Measurements from ENCODE around the gene COPZ2. TPM values are rescaled to one million over a fixed set of nuclear protein-coding genes. Genes with fewer than 3 reads are reported as not detected.
"Not testable (repeated sequence)": the region's sequence is repeated elsewhere in the genome, so short reads cannot be mapped to it uniquely, and the experiment has no call there.

The COPZ2 gene
- total RNA-seq, 1 donor from 2014 or later: 16.9 TPM

DNA sequence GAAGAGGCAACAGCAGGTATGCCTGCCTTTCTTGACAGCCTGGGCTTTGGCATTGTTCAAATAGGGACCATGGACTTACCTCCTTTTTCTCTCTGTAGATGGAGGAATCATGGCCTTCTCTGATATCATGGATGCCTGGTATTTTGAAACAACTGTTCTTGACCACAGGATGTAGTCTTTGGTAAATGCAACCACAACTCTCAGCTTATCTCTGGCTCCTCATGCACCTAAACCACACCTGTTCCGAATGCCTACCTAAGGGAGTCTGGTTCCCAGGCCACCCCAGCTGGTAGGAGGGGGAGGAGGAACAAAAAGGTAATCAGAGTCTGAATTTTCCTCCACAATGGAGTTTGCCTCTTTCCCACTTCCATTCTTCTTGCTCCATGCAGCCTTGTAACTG, 47.9 kb downstream of the COPZ2 start:
- DNase-seq (ENCODE audit: extremely low read depth, low read depth, low spot score): no peak

- no peak for DNase-seq (ENCODE audit: extremely low read depth, low read depth, low spot score)
These were observed 48.4 kb downstream of the COPZ2 start for GRCh38 chr17:47989159-47989558.

DNA sequence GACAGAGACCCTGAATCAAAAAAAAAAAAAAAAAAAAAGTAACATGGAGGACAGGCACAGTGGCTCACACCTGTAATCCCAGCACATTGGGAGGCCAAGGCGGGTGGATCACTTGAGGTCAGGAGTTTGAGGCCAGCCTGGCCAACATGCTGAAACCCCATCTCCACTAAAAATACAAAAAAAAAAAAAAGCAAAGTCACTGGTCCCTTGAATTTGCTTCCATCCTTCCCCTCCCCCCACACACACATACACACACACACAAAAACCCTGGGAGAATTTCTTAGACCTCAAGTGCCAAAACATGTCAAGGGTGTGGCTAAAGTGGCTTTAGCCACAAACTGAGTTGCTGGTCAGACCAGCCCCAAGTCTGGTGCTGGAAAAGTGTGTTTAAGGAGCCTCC, 49.2 kb downstream of the COPZ2 start:
- DNase-seq (ENCODE audit: extremely low read depth, low read depth, low spot score): not testable (repeated sequence)

GRCh38 chr17:47987240-47987835, 50.3 kb downstream of the COPZ2 start:
- no peak for DNase-seq (ENCODE audit: extremely low read depth, low read depth, low spot score)

GRCh38 chr17:47986520-47986919, 51.1 kb downstream of the COPZ2 start:
- DNase-seq (ENCODE audit: extremely low read depth, low read depth, low spot score): no peak

- no peak for DNase-seq (ENCODE audit: extremely low read depth, low read depth, low spot score)
These were observed 53.9 kb downstream of the COPZ2 start for GRCh38 chr17:47983492-47984223.

DNA sequence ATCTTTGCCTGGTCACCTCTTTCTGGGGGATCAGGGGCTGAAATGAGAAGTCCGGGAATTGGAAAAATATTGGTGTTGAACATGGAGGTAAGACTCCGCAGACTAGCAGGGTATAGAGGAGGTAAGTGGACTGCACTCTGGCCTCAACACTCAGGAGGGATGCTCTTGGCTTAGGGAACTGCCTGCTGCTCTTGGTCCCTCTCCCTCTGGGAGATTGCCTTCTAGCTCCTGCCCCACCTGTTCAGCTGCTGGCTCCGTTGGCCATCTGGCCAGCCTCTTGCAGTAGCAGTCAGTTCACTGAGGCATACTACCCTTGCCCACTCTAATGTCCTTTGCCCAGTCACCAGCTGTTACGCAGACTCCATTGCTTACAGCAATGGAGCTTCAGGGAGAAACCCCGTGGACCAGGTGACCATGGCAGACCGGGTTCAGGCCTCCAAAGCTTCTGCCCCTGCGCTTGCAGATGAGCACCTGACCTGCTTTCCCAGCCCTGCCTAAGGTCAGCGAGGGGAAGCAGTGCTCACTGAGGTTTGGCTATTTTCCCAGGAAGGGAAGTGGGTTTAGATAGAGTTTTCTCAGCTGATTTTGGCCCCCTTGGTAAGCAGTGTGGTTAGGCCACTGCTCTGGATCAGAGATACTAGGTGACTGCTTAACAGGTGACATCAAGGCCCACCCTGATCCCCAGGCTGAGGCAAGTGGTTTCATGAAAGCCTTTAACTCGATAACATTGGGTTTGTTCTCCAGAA, 54.8 kb downstream of the COPZ2 start:
- no peak for DNase-seq (ENCODE audit: extremely low read depth, low read depth, low spot score)

DNA sequence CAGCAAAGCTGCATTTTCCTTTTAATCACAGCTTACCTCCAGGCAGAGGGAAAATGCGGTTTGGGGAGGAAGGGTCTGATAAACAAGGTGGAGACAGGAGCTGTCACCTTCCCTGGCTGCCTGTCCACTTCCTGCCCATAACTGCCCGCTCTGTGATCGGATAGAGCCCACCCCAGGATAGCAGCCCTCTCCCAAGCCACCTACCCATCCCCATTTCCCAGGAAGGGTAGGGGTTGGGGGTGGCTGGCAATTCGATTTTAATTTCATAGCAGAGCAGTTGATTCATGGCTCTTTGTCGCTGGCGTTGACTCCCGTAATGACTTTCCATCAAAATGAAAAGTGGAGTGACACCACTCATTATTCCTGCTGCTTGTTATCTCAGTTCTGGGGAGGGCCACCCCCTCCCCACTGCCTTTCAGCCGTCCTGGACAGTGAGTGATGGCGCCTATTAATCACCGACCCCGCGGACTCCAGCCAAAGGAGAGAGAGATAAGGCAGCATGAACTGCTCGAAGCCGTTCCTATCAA, 55.4 kb downstream of the COPZ2 start:
- no peak for DNase-seq (ENCODE audit: extremely low read depth, low read depth, low spot score)

DNA sequence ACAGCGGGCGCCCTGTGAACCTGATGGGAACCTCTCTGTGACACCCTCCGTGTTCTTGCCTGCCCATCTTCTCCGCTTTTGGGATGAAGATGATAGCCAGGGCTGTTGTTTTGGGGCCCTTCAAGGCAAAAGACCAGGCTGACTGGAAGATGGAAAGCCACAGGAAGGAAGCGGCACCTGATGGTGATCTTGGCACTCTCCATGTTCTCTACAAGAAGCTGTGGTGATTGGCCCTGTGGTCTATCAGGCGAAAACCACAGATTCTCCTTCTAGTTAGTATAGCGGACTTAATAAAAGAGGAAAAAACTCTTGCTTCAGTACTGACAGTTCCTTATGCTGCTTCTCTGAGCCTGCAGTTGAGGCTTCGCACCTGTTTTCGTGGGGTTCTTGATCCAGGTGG, 56.1 kb downstream of the COPZ2 start:
- DNase-seq (ENCODE audit: extremely low read depth, low read depth, low spot score): no peak

DNA sequence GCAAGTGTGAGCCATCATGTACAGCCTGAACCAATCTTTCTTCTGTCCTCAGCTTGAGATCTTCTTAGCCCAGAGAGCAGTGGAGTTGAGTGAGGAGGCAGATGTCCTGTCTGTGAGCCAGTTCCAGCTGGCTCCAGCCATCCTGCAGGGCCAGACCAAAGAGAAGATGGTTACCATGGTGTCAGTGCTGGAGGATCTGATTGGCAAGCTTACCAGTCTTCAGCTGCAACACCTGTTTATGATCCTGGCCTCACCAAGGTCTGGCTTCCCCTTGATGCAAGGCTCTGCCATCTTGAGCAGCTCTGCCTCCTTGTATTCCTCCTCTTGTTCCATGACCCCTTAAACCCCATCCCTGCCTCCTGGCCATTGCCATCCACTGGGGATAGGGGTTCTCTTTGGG, 57.1 kb downstream of the COPZ2 start:
- DNase-seq (ENCODE audit: extremely low read depth, low read depth, low spot score): no peak

DNA sequence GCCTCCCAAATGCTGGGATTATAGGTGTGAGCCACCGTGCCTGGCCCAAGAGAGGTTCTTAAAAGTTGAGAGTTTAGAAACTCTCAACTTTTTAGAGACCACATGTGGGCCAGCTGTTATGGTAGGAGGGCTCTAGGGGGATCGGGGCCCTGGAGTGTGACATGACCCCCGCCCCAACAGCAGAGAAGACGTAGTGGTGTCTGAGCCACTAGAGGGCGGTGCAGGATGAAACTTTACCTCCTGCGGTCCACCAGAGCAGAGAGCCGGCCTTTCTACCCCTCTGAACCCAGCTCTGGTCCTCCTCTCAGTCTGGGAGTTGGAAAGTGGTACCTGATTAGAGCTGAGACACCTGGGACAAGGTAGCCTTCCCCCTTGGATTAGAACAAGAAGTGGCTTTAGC, 59.3 kb downstream of the COPZ2 start:
- no peak for DNase-seq (ENCODE audit: extremely low read depth, low read depth, low spot score)

Other genes with a start within 250 kb of the COPZ2 start
- 11.1 and 14.4 TPM in 2 replicates for gene OSBPL7, start 216.0 kb downstream of the COPZ2 start, total RNA-seq
- gene MRPL10, start 206.3 kb downstream of the COPZ2 start, total RNA-seq: 29.8 and 50.5 TPM in 2 replicates
- 0.24 TPM in 1 of 2 replicates, not detected in the other for gene LRRC46, start 206.1 kb downstream of the COPZ2 start, total RNA-seq
- 27.8 and 35.9 TPM in 2 replicates for gene SCRN2, start 196.5 kb downstream of the COPZ2 start, total RNA-seq
- gene SP6, start 186.6 kb downstream of the COPZ2 start, total RNA-seq: 0.48 and 1.6 TPM in 2 replicates
- gene SP2, start 141.6 kb downstream of the COPZ2 start, total RNA-seq: 4.3 and 11.5 TPM in 2 replicates
- gene PNPO, start 96.2 kb downstream of the COPZ2 start, total RNA-seq: 36.3 and 56.6 TPM in 2 replicates
- gene PRR15L, start 79.9 kb downstream of the COPZ2 start, total RNA-seq: not detected in 2 replicates
- gene CDK5RAP3, start 66.7 kb downstream of the COPZ2 start, total RNA-seq: 98.2 and 99.8 TPM in 2 replicates
- gene NFE2L1, start 10.6 kb upstream of the COPZ2 start, total RNA-seq: 163 and 201 TPM in 2 replicates
- gene CBX1, start 63.7 kb upstream of the COPZ2 start, total RNA-seq: 57.9 and 65.3 TPM in 2 replicates
- gene SNX11, start 70.0 kb upstream of the COPZ2 start, total RNA-seq: 15.5 and 20.8 TPM in 2 replicates